HepG2 (cell line): Measurements from ENCODE around the gene ZNF628. TPM values are rescaled to one million over a fixed set of nuclear protein-coding genes. Genes with fewer than 3 reads are reported as not detected.

Experiments
- MED8 ChIP-seq: sonication (generic); formaldehyde crosslinking; IDR thresholded peaks from 2 replicates; pipeline ENCODE4 v1.8.1; 2023; ENCODE audit warnings: mild to moderate bottlenecking, missing genetic modification reagents; ENCODE audit not compliant: insufficient replicate concordance
- RFX3 ChIP-seq: IDR thresholded peaks from 2 replicates; pipeline ENCODE4 v1.6.1; 2016; ENCODE audit warnings: missing biosample characterization, missing genetic modification reagents
- ZNF431 ChIP-seq: sonication (generic); formaldehyde crosslinking; IDR thresholded peaks from 2 replicates; pipeline ENCODE4 v1.9.0; 2022; ENCODE audit warnings: missing genetic modification reagents, low read depth, mild to moderate bottlenecking, borderline replicate concordance
- polyA plus RNA-seq, 8 experiments: library from polyadenylated mRNA; depleted of rRNA in 3 of 8; stranded (reverse) in 7 of 8; unstranded in 1 of 8; fragments of >200 nt; fragmentation: Illumina TruSeq in 4 of 8; extraction: Trizol in 4 of 8; gene quantifications; 2 replicates each; pipeline versions ENCODE4 v1.2.1 to v1.2.3, GENCODE V29; 2011 to 2016; ENCODE audit warnings: low read depth in 4 of 8, missing spikeins in 1 of 8, mixed read lengths in 1 of 8; ENCODE audit not compliant: insufficient read depth in 1 of 8
- total RNA-seq, 5 experiments: library from RNA; depleted of rRNA; stranded (reverse); fragments of >200 nt; fragmentation: Illumina TruSeq; extraction: Trizol; gene quantifications; 2 replicates each; pipeline ENCODE4 v1.2.3, GENCODE V29; 2016; ENCODE audit warnings: low read depth in 1 of 5
- TF ChIP-seq, protein P1 (sequence below): sonication (generic); formaldehyde crosslinking; IDR thresholded peaks from one replicate; pipeline ENCODE4 v1.5.1; 2020; ENCODE audit warnings: mild to moderate bottlenecking, missing genetic modification reagents; ENCODE audit errors: not compliant biosample characterization
- TF ChIP-seq, protein P2 (sequence below): sonication (generic); formaldehyde crosslinking; IDR thresholded peaks from 2 replicates; pipeline ENCODE4 v1.4.0; 2020; ENCODE audit warnings: missing genetic modification reagents
- TF ChIP-seq, protein P3 (sequence below): sonication (generic); formaldehyde crosslinking; conservative IDR thresholded peaks from 2 replicates; pipeline ENCODE4 v1.4.0; 2020; ENCODE audit warnings: missing genetic modification reagents
- TF ChIP-seq, protein P4 (sequence below): sonication (generic); formaldehyde crosslinking; IDR thresholded peaks from 2 replicates; pipeline ENCODE4 v1.4.0; 2020; ENCODE audit warnings: missing genetic modification reagents
- TF ChIP-seq, protein P5 (sequence below): IDR thresholded peaks from 2 replicates; pipeline ENCODE4 v1.6.1; 2016; ENCODE audit warnings: control low read depth
- TF ChIP-seq, protein P6 (sequence below): sonication (generic); formaldehyde crosslinking; IDR thresholded peaks from 2 replicates; pipeline ENCODE4 v1.4.0; 2020; ENCODE audit warnings: missing genetic modification reagents, borderline replicate concordance

ZNF628 gene
- total and polyA plus RNA-seq, 2 of the 13 experiments (the other 11 are each of a cell fraction or from before 2014, with no cell fraction given): 0.54 to 1.2 TPM

DNA sequence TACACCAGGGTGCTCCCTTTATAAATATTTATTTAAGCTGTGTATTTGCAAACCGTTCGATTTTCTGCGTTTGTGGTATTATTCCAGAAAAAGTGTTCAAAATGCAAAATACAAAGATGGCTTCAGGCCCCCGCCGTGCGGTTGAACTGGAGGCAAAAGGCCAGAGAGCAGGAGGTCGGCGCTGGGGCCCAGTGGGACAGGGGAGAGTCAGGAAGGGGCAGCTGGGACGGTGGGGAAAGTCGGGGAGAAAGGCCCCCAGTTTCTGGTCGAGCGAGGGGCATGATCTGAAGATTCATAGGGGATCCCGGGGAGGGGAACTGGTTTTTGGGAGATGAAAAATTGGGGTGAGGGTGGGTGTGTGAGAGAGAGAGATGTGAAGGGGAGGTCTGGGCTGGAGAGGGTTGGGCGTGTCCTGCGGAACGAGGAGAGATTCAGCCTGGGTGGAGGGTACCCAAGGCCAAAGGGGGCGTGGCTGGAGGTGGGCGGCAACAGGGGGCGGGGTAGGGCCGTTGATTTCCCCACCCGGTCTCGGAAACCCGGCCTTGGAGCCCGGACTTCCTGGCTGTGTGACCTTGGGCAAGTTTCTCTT is 15.7 kb upstream of the ZNF628 start (continued):
- TF ChIP-seq, protein P1, sequence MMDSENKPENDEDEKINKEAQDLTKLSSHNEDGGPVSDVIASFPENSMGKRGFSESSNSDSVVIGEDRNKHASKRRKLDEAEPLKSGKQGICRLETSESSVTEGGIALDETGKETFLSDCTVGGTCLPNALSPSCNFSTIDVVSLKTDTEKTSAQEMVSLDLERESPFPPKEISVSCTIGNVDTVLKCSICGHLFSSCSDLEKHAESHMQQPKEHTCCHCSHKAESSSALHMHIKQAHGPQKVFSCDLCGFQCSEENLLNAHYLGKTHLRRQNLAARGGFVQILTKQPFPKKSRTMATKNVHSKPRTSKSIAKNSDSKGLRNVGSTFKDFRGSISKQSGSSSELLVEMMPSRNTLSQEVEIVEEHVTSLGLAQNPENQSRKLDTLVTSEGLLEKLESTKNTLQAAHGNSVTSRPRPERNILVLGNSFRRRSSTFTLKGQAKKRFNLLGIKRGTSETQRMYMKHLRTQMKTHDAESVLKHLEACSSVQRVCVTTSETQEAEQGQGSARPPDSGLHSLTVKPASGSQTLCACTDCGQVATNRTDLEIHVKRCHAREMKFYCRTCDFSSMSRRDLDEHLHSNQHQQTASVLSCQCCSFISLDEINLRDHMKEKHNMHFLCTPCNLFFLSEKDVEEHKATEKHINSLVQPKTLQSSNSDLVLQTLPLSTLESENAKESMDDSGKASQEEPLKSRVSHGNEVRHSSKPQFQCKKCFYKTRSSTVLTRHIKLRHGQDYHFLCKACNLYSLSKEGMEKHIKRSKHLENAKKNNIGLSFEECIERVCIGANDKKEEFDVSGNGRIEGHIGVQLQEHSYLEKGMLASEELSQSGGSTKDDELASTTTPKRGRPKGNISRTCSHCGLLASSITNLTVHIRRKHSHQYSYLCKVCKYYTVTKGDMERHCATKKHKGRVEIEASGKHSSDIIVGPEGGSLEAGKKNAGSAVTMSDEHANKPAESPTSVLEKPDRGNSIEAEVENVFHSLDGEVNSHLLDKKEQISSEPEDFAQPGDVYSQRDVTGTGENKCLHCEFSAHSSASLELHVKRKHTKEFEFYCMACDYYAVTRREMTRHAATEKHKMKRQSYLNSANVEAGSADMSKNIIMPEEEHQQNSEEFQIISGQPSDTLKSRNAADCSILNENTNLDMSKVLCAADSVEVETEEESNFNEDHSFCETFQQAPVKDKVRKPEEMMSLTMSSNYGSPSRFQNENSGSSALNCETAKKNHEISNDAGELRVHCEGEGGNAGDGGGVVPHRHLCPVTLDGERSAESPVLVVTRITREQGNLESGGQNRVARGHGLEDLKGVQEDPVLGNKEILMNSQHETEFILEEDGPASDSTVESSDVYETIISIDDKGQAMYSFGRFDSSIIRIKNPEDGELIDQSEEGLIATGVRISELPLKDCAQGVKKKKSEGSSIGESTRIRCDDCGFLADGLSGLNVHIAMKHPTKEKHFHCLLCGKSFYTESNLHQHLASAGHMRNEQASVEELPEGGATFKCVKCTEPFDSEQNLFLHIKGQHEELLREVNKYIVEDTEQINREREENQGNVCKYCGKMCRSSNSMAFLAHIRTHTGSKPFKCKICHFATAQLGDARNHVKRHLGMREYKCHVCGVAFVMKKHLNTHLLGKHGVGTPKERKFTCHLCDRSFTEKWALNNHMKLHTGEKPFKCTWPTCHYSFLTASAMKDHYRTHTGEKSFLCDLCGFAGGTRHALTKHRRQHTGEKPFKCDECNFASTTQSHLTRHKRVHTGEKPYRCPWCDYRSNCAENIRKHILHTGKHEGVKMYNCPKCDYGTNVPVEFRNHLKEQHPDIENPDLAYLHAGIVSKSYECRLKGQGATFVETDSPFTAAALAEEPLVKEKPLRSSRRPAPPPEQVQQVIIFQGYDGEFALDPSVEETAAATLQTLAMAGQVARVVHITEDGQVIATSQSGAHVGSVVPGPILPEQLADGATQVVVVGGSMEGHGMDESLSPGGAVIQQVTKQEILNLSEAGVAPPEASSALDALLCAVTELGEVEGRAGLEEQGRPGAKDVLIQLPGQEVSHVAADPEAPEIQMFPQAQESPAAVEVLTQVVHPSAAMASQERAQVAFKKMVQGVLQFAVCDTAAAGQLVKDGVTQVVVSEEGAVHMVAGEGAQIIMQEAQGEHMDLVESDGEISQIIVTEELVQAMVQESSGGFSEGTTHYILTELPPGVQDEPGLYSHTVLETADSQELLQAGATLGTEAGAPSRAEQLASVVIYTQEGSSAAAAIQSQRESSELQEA (CRISPR knock-in tag): no peak
- no peak for TF ChIP-seq MED8 (CRISPR knock-in tag)
- TF ChIP-seq, protein P2, sequence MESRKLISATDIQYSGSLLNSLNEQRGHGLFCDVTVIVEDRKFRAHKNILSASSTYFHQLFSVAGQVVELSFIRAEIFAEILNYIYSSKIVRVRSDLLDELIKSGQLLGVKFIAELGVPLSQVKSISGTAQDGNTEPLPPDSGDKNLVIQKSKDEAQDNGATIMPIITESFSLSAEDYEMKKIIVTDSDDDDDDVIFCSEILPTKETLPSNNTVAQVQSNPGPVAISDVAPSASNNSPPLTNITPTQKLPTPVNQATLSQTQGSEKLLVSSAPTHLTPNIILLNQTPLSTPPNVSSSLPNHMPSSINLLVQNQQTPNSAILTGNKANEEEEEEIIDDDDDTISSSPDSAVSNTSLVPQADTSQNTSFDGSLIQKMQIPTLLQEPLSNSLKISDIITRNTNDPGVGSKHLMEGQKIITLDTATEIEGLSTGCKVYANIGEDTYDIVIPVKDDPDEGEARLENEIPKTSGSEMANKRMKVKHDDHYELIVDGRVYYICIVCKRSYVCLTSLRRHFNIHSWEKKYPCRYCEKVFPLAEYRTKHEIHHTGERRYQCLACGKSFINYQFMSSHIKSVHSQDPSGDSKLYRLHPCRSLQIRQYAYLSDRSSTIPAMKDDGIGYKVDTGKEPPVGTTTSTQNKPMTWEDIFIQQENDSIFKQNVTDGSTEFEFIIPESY (CRISPR knock-in tag): no peak
- TF ChIP-seq RFX3: no peak
- TF ChIP-seq, protein P3, sequence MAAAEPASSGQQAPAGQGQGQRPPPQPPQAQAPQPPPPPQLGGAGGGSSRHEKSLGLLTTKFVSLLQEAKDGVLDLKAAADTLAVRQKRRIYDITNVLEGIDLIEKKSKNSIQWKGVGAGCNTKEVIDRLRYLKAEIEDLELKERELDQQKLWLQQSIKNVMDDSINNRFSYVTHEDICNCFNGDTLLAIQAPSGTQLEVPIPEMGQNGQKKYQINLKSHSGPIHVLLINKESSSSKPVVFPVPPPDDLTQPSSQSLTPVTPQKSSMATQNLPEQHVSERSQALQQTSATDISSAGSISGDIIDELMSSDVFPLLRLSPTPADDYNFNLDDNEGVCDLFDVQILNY: no peak
- no peak; the same call in 1 of the 2 replicates for TF ChIP-seq ZNF431 (CRISPR knock-in tag)
- TF ChIP-seq, protein P4, sequence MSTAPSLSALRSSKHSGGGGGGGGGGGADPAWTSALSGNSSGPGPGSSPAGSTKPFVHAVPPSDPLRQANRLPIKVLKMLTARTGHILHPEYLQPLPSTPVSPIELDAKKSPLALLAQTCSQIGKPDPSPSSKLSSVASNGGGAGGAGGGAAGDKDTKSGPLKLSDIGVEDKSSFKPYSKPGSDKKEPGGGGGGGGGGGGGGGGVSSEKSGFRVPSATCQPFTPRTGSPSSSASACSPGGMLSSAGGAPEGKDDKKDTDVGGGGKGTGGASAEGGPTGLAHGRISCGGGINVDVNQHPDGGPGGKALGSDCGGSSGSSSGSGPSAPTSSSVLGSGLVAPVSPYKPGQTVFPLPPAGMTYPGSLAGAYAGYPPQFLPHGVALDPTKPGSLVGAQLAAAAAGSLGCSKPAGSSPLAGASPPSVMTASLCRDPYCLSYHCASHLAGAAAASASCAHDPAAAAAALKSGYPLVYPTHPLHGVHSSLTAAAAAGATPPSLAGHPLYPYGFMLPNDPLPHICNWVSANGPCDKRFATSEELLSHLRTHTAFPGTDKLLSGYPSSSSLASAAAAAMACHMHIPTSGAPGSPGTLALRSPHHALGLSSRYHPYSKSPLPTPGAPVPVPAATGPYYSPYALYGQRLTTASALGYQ (CRISPR knock-in tag): no peak
- TF ChIP-seq, protein P5, sequence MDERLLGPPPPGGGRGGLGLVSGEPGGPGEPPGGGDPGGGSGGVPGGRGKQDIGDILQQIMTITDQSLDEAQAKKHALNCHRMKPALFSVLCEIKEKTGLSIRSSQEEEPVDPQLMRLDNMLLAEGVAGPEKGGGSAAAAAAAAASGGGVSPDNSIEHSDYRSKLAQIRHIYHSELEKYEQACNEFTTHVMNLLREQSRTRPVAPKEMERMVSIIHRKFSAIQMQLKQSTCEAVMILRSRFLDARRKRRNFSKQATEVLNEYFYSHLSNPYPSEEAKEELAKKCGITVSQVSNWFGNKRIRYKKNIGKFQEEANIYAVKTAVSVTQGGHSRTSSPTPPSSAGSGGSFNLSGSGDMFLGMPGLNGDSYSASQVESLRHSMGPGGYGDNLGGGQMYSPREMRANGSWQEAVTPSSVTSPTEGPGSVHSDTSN (CRISPR knock-in tag): no peak
- TF ChIP-seq, protein P6, sequence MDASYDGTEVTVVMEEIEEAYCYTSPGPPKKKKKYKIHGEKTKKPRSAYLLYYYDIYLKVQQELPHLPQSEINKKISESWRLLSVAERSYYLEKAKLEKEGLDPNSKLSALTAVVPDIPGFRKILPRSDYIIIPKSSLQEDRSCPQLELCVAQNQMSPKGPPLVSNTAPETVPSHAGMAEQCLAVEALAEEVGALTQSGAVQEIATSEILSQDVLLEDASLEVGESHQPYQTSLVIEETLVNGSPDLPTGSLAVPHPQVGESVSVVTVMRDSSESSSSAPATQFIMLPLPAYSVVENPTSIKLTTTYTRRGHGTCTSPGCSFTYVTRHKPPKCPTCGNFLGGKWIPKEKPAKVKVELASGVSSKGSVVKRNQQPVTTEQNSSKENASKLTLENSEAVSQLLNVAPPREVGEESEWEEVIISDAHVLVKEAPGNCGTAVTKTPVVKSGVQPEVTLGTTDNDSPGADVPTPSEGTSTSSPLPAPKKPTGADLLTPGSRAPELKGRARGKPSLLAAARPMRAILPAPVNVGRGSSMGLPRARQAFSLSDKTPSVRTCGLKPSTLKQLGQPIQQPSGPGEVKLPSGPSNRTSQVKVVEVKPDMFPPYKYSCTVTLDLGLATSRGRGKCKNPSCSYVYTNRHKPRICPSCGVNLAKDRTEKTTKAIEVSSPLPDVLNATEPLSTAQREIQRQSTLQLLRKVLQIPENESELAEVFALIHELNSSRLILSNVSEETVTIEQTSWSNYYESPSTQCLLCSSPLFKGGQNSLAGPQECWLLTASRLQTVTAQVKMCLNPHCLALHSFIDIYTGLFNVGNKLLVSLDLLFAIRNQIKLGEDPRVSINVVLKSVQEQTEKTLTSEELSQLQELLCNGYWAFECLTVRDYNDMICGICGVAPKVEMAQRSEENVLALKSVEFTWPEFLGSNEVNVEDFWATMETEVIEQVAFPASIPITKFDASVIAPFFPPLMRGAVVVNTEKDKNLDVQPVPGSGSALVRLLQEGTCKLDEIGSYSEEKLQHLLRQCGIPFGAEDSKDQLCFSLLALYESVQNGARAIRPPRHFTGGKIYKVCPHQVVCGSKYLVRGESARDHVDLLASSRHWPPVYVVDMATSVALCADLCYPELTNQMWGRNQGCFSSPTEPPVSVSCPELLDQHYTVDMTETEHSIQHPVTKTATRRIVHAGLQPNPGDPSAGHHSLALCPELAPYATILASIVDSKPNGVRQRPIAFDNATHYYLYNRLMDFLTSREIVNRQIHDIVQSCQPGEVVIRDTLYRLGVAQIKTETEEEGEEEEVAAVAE (CRISPR knock-in tag): no peak
